Endothelial cell of hepatic sinusoid (primary cell): Measurements from ENCODE around the gene DLGAP1.

ENCODE experiments used
- in situ Hi-C: cut with HindIII; loops from 2 replicates; pipeline ENCODE4 v1.10.0; 2017; ENCODE audit warnings: low sequenced_read_pairs

Gene DLGAP1

DNA sequence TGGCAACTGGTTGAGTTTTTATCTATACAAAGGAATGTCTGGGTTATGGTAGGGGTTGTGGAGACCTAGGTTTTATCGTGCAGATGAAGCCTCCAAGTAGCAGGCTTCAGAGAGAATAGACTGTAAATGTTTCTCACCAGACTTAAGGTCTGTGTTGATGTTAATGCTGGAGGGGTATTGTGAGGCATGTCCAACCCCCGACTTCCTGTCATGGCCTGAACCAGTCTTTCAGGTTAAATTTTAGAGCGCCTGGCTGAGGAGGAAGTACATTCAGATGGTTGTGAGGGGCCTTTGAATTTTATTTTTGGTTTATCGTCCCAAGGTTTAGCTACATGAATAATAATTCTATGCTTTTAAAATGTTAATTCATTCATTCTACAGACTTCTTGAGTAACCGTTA is 435.1 kb downstream of the DLGAP1 start:
- in situ Hi-C loops = no loop called here

DNA sequence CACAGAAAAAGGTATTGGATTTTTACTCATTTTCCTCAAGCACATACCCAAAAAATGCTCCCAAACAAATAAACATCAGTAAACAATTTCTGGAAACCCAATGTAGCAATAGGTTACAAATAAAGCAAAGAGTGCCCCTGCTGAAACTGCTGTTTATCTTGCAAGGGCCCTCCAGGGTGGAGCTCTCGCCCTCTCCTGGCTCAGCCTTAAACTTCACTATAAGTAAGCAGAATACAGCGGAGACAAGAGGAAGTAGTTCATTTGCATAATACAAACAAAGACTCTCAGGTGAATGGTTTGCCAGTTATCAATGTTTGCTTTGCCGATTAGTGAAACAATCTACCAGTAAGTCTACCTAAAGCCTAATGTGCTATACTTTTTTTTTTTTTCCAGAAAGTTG is 437.6 kb downstream of the DLGAP1 start:
- in situ Hi-C loops = no loop called here

DNA sequence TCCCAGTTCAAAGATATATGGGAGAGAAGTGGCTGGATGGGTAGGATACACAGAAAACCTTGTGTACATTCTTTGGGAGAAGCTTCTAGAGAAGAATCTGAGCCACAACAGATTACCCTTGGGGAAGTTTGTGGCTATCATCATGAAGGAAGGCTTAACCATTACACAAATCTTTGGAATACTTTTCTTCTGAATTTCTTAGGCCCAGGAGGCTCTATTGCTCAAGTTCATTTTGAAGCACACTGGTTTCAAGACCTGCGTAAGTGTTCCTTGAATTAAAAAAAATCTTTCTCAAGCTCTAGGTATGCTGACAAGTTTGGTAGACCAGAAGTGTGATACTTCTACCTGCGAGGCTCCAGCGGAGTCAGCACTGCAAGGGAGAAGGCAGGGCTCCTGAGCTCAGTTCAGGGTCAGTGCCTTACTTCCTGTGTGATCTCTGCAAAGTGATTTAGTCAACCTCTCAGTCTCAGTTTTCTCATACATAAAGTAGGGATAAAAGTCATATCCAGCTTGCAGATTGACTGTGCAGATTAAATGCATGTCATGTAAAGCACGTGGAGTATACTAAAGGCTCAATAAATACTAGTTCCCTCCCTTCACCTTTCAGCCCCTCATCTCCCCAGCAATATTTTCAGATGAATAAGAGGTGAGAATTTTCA is 438.6 kb downstream of the DLGAP1 start:
- in situ Hi-C loops = no loop called here

GRCh38 chr18:4007846-4008245 is 447.3 kb downstream of the DLGAP1 start:
- in situ Hi-C loops = no loop called here

DNA sequence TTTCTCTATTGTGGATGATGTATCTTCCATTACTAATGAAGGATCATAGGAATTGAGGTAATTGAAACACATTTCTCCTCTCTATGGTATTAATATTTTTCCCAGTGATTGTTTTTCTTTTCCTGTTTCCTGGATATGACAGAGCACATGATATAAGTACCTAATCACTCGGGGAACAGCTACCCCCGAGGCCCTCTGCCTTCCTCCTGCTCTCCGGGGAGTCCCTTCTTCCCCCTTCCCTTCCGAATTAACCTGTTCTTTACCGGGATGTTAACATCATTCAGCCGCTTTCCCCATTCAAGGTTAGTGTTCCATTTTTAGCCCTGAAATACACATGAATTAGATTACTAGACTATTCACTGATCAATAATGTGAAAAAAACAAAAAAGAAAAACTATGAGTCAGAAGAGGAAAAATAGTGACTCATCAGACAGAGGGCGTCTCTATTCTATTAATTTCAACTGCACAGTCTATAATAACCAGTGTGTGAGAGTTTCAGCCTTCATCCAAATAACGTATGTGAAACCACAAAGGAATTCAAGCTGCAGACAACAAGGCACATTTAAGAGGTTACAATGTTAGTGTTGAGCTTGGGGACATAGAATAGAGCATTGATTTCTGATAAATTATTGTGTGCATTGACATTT is 450.8 kb downstream of the DLGAP1 start:
- in situ Hi-C loops = no loop called here

DNA sequence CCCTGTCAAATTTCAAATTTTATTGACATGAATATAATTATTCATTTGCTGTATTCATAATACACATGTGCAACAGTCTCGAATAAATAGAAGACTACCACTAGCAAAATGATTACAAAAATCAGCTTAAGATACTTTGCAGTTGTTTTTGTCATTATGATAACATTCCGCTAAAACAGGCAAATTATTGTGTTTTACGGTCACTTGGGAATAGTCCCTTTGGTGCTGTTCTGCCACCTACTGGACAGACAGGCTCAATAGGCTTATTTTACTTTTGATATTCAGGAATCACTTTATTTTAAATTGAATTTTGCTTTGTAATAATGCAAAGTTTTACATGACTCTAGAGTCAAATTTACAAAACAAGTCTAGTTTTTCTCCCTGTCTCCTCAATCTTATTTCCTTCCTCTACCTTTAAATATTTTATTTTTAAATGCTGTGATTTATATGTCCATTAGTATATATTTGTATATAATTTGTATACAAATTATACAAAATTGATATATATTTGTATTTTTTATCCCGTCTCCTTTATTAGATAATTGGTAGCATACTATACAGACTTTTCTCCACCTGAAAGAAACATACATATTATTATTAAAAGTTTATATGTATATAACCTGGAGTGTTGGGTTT is 456.3 kb downstream of the DLGAP1 start:
- in situ Hi-C loops = loop anchor here (25.0 kb wide), 1 partner anchor 512 kb away; no protein-coding TSS in a partner anchor

DNA sequence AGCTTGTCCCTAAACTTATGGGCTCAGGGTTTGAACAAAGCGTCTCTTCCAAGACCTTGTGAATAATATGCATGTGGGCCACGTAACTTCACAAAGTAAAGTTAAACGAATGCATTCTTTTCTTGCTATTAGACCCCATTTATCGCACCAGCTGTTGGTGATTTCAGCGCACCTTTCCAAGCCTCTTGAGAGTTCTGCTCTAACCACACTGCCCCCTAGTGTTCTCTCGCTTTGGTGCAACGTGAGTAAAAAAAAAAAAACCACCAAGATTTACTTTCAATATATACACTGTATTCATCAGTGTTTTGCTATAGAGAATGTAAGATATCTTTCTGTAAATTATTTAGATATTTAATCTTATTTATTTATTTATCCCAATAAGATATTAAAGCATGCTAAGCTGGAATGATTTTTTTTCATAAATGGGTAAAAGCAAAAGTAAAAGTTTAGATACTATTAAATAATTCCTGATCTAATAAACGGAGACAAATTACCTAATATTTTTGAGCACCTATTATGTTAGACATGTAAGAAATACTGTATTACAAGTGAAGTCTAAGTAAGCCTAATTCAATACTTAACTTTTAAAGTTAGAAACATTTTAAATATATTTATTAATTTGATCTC is 459.5 kb downstream of the DLGAP1 start:
- in situ Hi-C loops = loop anchor here (25.0 kb wide), 1 partner anchor 508 kb away; no protein-coding TSS in a partner anchor

- in situ Hi-C loops = loop anchor here (5.0 to 25.0 kb wide), 2 partner anchors 72 to 507 kb away; no protein-coding TSS in a partner anchor
These were observed 461.0 kb downstream of the DLGAP1 start for GRCh38 chr18:3993941-3994687.

DNA sequence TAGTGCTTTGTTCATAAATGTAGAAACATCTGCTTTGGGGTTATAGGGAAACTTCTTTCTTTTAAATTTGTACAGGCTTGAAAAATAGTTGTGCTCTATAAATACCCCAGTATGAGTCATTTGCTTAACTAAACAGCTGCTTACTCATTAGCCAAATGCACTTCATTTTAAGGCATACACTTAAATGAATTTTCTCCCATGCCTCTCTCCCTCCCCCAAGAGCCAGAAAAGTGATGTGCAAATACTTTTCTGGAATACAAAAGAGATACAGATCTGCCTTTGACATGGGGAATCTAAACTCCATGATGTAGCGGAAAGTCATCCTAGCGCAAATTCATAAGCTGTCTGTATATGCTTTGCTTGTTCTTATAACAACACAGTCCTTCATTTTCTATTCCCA is 469.4 kb downstream of the DLGAP1 start:
- in situ Hi-C loops = loop anchor here (25.0 kb wide), 1 partner anchor 498 kb away; no protein-coding TSS in a partner anchor

DNA sequence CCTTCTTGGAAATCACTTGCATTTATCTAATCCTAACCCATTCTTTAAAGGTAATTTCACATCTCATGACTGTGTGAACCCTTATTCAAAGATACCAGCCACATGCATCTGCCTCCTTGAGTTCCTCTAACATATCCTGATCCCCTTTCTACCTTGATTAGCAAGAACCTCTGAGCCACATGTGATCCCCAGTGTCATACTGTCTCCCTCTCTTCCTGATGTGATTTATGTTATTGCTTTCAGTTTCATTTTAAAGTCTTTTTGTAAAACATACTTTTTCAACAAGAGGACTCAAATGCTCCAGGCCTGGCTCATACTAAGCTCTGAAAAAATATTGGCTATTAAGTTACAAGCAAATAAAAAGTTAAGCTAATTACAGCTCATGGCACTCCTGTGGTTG is 470.1 kb downstream of the DLGAP1 start:
- in situ Hi-C loops = loop anchor here (25.0 kb wide), 1 partner anchor 498 kb away; no protein-coding TSS in a partner anchor

- in situ Hi-C loops = loop anchor here (25.0 kb wide), 1 partner anchor 497 kb away; no protein-coding TSS in a partner anchor
These were observed 470.8 kb downstream of the DLGAP1 start for GRCh38 chr18:3984163-3984757.

GRCh38 chr18:3983351-3983969 is 471.6 kb downstream of the DLGAP1 start:
- in situ Hi-C loops = loop anchor here (25.0 kb wide), 1 partner anchor 496 kb away; no protein-coding TSS in a partner anchor

DNA sequence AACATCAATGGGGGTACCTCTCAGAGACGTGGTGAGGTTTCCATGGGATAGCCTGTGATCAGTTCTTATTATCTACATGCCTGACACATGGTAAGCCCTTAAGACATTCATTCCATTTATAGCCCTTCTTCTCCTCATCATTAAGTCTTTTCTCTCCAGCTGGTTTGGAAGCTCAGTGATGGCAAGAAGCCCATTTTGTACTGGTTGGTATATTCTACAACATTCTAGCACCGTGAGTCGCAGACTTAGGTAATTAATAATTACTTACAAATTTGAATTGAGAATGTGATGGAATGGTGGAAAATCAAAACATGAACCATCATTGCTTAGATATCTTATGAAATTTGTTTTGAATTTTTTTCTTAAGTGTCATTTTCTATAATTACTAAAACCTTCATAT is 472.6 kb downstream of the DLGAP1 start:
- in situ Hi-C loops = loop anchor here (25.0 kb wide), 1 partner anchor 495 kb away; no protein-coding TSS in a partner anchor

GRCh38 chr18:3979024-3979423 is 476.1 kb downstream of the DLGAP1 start:
- in situ Hi-C loops = loop anchor here (5.0 to 25.0 kb wide), 2 partner anchors 272 to 492 kb away; no protein-coding TSS in a partner anchor

DNA sequence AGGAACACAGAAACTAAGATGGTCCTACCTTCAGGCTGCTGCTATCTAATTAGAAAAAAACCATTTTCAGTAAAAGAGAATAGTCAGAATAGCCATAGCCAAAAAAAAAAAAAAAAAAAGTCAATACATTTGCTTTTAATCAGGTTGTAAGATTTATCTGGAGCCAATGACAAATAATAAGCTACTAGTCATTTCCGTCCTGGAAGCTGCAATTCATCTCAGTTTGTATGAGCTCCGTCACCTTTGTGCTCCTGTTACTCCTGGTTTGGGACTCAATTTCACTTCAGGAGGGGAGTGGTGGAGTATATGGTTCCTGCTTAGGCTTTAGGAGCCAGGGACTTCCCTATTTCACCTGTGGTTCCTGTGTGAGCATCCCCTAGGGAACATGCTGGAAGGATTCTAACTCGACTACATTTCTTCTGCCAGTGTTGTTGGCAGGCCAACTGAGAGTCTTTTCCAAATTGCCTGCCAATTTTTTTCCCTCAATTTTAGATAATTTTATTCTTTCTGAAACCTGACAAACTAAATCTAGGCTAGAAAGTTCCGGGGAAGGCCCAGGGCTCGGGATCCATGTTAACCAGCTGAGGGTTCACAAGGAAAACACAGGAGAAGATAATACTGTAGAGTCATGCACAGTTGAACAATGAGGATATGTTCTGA is 481.8 kb downstream of the DLGAP1 start:
- in situ Hi-C loops = no loop called here

- in situ Hi-C loops = no loop called here
These were observed 482.7 kb downstream of the DLGAP1 start for GRCh38 chr18:3972291-3972930.

- in situ Hi-C loops = no loop called here
These were observed 484.2 kb downstream of the DLGAP1 start for GRCh38 chr18:3970929-3971328.

DNA sequence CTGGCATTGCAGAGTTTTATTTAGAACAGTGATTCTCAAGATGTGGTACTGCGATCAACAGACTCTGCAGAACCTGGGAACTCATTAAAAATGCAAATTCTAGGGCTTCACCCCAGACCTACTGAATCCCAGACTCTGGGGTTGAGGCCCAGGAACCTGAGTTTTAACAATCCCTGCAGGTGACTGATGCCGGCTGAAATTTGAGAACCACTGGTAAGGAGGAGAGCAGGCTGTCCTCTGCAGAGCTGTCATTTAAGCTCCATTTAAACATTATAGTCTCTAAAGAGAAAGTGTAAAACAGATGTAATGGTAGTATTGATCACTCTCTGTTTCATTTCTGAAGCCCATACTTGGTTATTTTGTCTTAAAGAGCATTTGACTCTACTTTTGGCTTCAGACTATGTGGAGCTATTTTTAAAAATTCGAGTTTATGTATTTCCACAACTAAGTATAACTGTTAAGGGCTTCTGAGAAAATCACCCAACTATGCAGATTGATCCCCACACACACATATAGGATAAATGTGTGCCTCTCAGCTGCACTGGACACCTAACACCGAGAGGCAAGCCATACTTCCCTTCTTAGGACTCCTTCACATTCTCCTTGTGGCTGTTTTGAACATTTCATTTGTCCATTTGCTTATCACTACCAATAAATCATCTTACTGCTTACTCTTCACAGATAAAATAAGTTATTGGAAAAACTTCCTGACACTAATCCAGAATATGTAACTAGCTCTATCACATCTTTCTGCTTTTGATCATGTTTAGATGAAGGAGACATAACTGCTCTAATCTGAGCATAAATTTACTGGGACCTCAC is 487.5 kb downstream of the DLGAP1 start:
- in situ Hi-C loops = no loop called here
